Measurements from ENCODE around the gene RABIF. TPM values are rescaled to one million over a fixed set of nuclear protein-coding genes. Genes with fewer than 3 reads are reported as not detected.

Gene RABIF
- total RNA-seq, 1 experiment from 2014 or later: 15.3 TPM

- BruUV-seq (replicated peaks): no TSS peak
- ATAC-seq: no peak
- no peak overlapping the region for H3K4me3 ChIP-seq (ENCODE audit: low read depth in 2 of 2, low read length in 2 of 2)
- TF ChIP-seq TCF7L2 (IDR thresholded peaks at IDR 0.05; ENCODE audit: low read depth, low read length) (no peak), POLR2AphosphoS5 (IDR thresholded peaks at IDR 0.05; ENCODE audit: low read depth, low read length) (no peak), SIN3A (IDR thresholded peaks at IDR 0.05; ENCODE audit: borderline replicate concordance, insufficient read depth, low read depth, low read length) (no peak)
- TF ChIP-seq, protein P1, sequence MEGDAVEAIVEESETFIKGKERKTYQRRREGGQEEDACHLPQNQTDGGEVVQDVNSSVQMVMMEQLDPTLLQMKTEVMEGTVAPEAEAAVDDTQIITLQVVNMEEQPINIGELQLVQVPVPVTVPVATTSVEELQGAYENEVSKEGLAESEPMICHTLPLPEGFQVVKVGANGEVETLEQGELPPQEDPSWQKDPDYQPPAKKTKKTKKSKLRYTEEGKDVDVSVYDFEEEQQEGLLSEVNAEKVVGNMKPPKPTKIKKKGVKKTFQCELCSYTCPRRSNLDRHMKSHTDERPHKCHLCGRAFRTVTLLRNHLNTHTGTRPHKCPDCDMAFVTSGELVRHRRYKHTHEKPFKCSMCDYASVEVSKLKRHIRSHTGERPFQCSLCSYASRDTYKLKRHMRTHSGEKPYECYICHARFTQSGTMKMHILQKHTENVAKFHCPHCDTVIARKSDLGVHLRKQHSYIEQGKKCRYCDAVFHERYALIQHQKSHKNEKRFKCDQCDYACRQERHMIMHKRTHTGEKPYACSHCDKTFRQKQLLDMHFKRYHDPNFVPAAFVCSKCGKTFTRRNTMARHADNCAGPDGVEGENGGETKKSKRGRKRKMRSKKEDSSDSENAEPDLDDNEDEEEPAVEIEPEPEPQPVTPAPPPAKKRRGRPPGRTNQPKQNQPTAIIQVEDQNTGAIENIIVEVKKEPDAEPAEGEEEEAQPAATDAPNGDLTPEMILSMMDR (IDR thresholded peaks at IDR 0.05): no peak
- TF ChIP-seq, protein P2, sequence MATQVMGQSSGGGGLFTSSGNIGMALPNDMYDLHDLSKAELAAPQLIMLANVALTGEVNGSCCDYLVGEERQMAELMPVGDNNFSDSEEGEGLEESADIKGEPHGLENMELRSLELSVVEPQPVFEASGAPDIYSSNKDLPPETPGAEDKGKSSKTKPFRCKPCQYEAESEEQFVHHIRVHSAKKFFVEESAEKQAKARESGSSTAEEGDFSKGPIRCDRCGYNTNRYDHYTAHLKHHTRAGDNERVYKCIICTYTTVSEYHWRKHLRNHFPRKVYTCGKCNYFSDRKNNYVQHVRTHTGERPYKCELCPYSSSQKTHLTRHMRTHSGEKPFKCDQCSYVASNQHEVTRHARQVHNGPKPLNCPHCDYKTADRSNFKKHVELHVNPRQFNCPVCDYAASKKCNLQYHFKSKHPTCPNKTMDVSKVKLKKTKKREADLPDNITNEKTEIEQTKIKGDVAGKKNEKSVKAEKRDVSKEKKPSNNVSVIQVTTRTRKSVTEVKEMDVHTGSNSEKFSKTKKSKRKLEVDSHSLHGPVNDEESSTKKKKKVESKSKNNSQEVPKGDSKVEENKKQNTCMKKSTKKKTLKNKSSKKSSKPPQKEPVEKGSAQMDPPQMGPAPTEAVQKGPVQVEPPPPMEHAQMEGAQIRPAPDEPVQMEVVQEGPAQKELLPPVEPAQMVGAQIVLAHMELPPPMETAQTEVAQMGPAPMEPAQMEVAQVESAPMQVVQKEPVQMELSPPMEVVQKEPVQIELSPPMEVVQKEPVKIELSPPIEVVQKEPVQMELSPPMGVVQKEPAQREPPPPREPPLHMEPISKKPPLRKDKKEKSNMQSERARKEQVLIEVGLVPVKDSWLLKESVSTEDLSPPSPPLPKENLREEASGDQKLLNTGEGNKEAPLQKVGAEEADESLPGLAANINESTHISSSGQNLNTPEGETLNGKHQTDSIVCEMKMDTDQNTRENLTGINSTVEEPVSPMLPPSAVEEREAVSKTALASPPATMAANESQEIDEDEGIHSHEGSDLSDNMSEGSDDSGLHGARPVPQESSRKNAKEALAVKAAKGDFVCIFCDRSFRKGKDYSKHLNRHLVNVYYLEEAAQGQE (IDR thresholded peaks at IDR 0.05; ENCODE audit: insufficient read depth in 1 of 2, low read depth in 2 of 2, low read length in 1 of 2): no peak
- H3K27ac ChIP-seq (ENCODE audit: low read length): no peak overlapping the region
- no peaks in the 10 kb centered on the region for H3K4me1 ChIP-seq (ENCODE audit: control insufficient read depth, insufficient read depth, low read length)
- DNase-seq (ENCODE audit: low read depth, low spot score): no peak
- H3K27me3 ChIP-seq (ENCODE audit: control insufficient read depth, insufficient read depth, low read length): no peaks in the 10 kb centered on the region
- in situ Hi-C loops (cut with HindIII; ENCODE audit: low pct_unique_long_range_greater_than_20kb, low sequenced_read_pairs) (no loop called here), intact Hi-C loops (cut with micrococcal nuclease; ENCODE audit: unreplicated experiment) (no loop called here)
- ChIA-PET CTCF (no interaction called here), POLR2A (no interaction called here)
- H3K9me3 ChIP-seq (ENCODE audit: control insufficient read depth, insufficient read depth, low read depth, low read length): no peaks in the 10 kb centered on the region
- H3K36me3 ChIP-seq (ENCODE audit: control insufficient read depth, insufficient read depth, low read length): no peaks in the 10 kb centered on the region
Measured at GRCh38 chr1:202871367-202871766, 17.6 kb downstream of the RABIF start.

- Histone ChIP-seq H3K36me3 (ENCODE audit: control insufficient read depth, insufficient read depth, low read length) (peaks cover 3% of the 10 kb centered on the region; the same call in 1 of the 2 replicates), H3K9me3 (ENCODE audit: control insufficient read depth, insufficient read depth, low read depth, low read length) (no peaks in the 10 kb centered on the region), H3K27ac (ENCODE audit: low read length) (no peak overlapping the region), H3K27me3 (ENCODE audit: control insufficient read depth, insufficient read depth, low read length) (peaks cover 5% of the 10 kb centered on the region), H3K4me1 (ENCODE audit: control insufficient read depth, insufficient read depth, low read length) (no peaks in the 10 kb centered on the region), H3K4me3 (ENCODE audit: low read depth in 2 of 2, low read length in 2 of 2) (no peak overlapping the region)
- CTCF ChIA-PET: interaction anchor here (0.5 to 0.6 kb wide), 2 partner anchors 9 to 23 kb away, joined by 3 to 13 read pairs; no protein-coding TSS in a partner anchor
- DNase-seq (ENCODE audit: low read depth, low spot score) (no peak), ATAC-seq (no peak)
- intact Hi-C loops (cut with micrococcal nuclease; ENCODE audit: unreplicated experiment) (no loop called here), in situ Hi-C loops (cut with HindIII; ENCODE audit: low pct_unique_long_range_greater_than_20kb, low sequenced_read_pairs) (no loop called here)
- POLR2A ChIA-PET: interaction anchor here (0.6 to 1.0 kb wide), 2 partner anchors 12 to 30 kb away, joined by 3 to 5 read pairs; no protein-coding TSS in a partner anchor
- no peak for TF ChIP-seq SIN3A (IDR thresholded peaks at IDR 0.05; ENCODE audit: borderline replicate concordance, insufficient read depth, low read depth, low read length)
- TF ChIP-seq, protein P2 (IDR thresholded peaks at IDR 0.05; ENCODE audit: insufficient read depth in 1 of 2, low read depth in 2 of 2, low read length in 1 of 2): no peak
- TF ChIP-seq POLR2AphosphoS5 (IDR thresholded peaks at IDR 0.05; ENCODE audit: low read depth, low read length): no peak
- no peak for TF ChIP-seq TCF7L2 (IDR thresholded peaks at IDR 0.05; ENCODE audit: low read depth, low read length)
- BruUV-seq (replicated peaks): no TSS peak
Measured at GRCh38 chr1:202862679-202863560, 26.0 kb downstream of the RABIF start.
